Measurements from ENCODE around the gene LRFN4.

GRCh38 chr11:66809592-66809991, 47.3 kb upstream of the LRFN4 start:
- TF ChIP-seq CTCF (IDR thresholded peaks at IDR 0.05) (no peak), ZFX (IDR thresholded peaks at IDR 0.05; ENCODE audit: borderline replicate concordance) (no peak)
